Activated CD4-positive, alpha-beta memory T cell treated with anti-CD3 and anti-CD28 coated beads for 36 hours (primary cell): ENCODE measurements around the gene NEK11. TPM values are rescaled to one million over a fixed set of nuclear protein-coding genes. Genes with fewer than 3 reads are reported as not detected.

ENCODE experiments used
- CTCF ChIA-PET: fragments of 350-600 bp; sonication (Branson Sonifier 250); formaldehyde crosslinking; loops from one replicate; lab custom pipeline; 2021; ENCODE audit warnings: antibody characterized with exemption, inconsistent platforms; lab: Charles Lee
- POLR2A ChIA-PET: fragments of 350-600 bp; sonication (Branson Sonifier 250); formaldehyde crosslinking; loops from one replicate; lab custom pipeline; 2021; ENCODE audit warnings: antibody characterized with exemption; lab: Charles Lee
- DNase-seq: peaks from one replicate; pipeline ENCODE4 v3.0.0-alpha.2; 2020
- H3K27ac Mint-ChIP-seq: one replicate; pipeline ENCODE4 v1.8.0; 2021; ENCODE audit warnings: mixed read lengths
- H3K27me3 Mint-ChIP-seq: one replicate; pipeline ENCODE4 v1.8.0; 2021; ENCODE audit warnings: mixed read lengths
- H3K36me3 Mint-ChIP-seq: one replicate; pipeline ENCODE4 v1.8.0; 2021; ENCODE audit warnings: mixed read lengths
- H3K4me1 Mint-ChIP-seq: one replicate; pipeline ENCODE4 v1.8.0; 2021; ENCODE audit warnings: low read depth, mixed read lengths
- H3K4me3 Mint-ChIP-seq: one replicate; pipeline ENCODE4 v1.8.0; 2021; ENCODE audit warnings: mild to moderate bottlenecking, mixed read lengths
- H3K9me3 Mint-ChIP-seq: one replicate; pipeline ENCODE4 v1.8.0; 2021; ENCODE audit warnings: mixed read lengths
- intact Hi-C: fragments of 100-400 bp; cut with micrococcal nuclease; formaldehyde crosslinking; loops from one replicate; pipeline ENCODE4 v1.15.1; 2023
- total RNA-seq, 2 experiments: library from RNA; stranded (reverse); gene quantifications; one replicate each; pipeline ENCODE4 v1.2.3, GENCODE V29; 2021

The NEK11 gene
- total RNA-seq, 2 experiments from 2014 or later: 1.2 to 1.3 TPM

DNA sequence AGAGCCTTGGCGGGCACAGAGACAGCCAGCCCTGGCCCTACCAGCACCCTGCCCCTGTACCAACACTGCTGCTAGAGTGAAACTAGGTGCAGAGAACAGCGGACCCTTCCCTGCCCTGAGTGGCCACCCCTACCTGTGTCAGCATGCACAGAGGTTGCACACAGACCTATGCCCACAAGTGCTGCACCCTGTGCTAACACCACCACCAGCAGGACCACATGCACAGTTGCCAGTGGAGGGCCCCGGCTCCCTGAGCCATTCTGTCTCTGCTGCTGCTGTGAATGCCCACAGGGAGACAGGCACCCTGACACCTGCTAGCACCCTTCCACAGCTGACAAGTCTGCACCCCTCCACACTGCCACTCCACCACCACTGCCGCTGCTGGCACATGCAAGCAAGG is 131.8 kb downstream of the NEK11 start:
- intact Hi-C loops: no loop called here
- no peaks in the 10 kb centered on the region for H3K9me3 Mint-ChIP-seq
- H3K36me3 Mint-ChIP-seq: no peaks in the 10 kb centered on the region
- H3K27me3 Mint-ChIP-seq: no peaks in the 10 kb centered on the region
- ChIA-PET CTCF (no interaction called here), POLR2A (no interaction called here)
- no peak overlapping the region for H3K27ac Mint-ChIP-seq
- H3K4me1 Mint-ChIP-seq: no peaks in the 10 kb centered on the region
- H3K4me3 Mint-ChIP-seq: no peak overlapping the region
- DNase-seq: no peak

DNA sequence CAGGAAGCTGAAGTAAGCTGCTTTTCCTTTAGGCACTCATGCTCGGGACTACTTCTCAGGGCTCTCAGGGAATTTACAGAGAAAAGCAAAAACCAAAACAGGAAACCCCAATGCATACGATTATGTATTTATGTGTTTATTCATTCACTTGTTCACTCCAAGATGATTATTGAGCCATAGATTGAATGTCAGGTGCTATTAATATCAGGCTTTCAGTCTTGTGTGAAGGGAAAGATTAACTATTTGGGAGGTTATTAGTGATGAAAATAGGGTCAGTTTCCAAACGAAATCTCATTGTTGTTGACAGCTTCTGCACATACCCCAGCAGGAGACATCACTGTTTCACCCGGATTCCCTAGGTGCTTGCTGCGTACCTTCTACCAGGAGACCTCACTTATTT is 135.8 kb downstream of the NEK11 start:
- intact Hi-C loops: no loop called here
- no peaks in the 10 kb centered on the region for H3K4me1 Mint-ChIP-seq
- ChIA-PET CTCF (no interaction called here), POLR2A (no interaction called here)
- DNase-seq: no peak
- H3K9me3 Mint-ChIP-seq: no peaks in the 10 kb centered on the region
- no peaks in the 10 kb centered on the region for H3K27me3 Mint-ChIP-seq
- no peak overlapping the region for H3K27ac Mint-ChIP-seq
- no peak overlapping the region for H3K4me3 Mint-ChIP-seq
- no peaks in the 10 kb centered on the region for H3K36me3 Mint-ChIP-seq

- intact Hi-C loops: no loop called here
- POLR2A ChIA-PET: no interaction called here
- H3K36me3 Mint-ChIP-seq: no peaks in the 10 kb centered on the region
Measured at GRCh38 chr3:131167867-131168266, 141.2 kb downstream of the NEK11 start.

DNA sequence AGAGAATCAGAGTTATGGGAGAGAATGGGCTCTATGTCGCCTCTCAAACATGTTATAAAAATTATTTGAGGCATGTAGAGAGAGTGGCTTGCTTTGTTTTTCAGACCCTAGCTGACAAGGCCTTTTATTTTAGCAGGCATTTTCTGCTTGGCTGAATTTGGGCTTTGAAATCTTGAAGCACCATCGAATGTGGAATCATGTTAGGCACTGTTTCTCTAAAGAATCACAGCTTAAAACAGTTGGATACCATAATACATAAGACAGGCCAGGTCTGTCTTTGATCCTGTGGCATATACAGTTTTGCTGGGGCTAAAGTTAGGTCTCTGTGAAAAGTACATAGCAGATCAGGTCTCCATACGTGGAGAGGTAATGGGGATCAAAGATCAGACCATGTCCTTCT is 142.7 kb downstream of the NEK11 start:
- H3K4me1 Mint-ChIP-seq: no peaks in the 10 kb centered on the region
- intact Hi-C loops: no loop called here
- no peaks in the 10 kb centered on the region for H3K9me3 Mint-ChIP-seq
- no peak for DNase-seq
- H3K4me3 Mint-ChIP-seq: no peak overlapping the region
- POLR2A ChIA-PET: no interaction called here
- no peak overlapping the region for H3K27ac Mint-ChIP-seq
- CTCF ChIA-PET: no interaction called here
- no peaks in the 10 kb centered on the region for H3K36me3 Mint-ChIP-seq
- H3K27me3 Mint-ChIP-seq: no peaks in the 10 kb centered on the region

More at GRCh38 chr3:131167867-131168266, 141.2 kb downstream of the NEK11 start:
- CTCF ChIA-PET: no interaction called here
- Mint-ChIP-seq H3K4me1 (no peaks in the 10 kb centered on the region), H3K4me3 (no peak overlapping the region), H3K27me3 (no peaks in the 10 kb centered on the region), H3K9me3 (no peaks in the 10 kb centered on the region), H3K27ac (no peak overlapping the region)
- DNase-seq: no peak

DNA sequence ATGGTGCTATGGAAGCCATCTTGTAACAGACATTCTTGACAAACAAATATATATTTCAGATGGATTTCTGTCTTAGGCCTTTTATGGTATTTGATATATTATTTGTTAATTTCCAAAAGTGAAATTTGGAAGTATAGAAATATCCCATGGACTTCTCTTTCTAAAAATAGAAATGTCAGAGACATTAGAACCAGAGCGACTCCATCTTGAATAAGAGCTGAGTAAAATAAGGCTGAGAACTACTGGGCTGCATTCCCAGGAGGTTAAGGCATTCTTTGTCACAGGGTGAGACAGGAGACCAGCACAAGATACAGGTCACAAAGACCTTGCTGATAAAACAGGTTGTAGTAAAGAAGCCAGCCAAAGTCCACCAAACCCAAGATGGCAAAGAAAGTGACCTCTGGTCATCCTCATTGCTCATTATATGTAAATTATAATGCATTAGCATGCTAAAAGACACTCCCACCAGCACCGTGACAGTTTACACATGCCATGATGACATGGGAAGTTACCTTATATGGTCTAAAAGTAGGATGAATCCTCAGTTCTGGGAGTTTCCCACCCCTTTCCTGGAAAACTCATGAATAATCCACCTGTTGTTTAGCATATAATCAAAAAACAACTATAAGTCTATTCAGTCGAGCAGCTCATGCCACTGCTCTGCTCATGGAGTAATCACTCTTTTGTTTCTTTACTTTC is 146.0 kb downstream of the NEK11 start:
- Mint-ChIP-seq H3K27ac (no peak overlapping the region), H3K36me3 (no peaks in the 10 kb centered on the region), H3K4me3 (no peak overlapping the region), H3K27me3 (no peaks in the 10 kb centered on the region), H3K4me1 (peaks cover 7% of the 10 kb centered on the region), H3K9me3 (no peaks in the 10 kb centered on the region)
- no peak for DNase-seq
- POLR2A ChIA-PET: no interaction called here
- intact Hi-C loops: no loop called here
- CTCF ChIA-PET: no interaction called here

DNA sequence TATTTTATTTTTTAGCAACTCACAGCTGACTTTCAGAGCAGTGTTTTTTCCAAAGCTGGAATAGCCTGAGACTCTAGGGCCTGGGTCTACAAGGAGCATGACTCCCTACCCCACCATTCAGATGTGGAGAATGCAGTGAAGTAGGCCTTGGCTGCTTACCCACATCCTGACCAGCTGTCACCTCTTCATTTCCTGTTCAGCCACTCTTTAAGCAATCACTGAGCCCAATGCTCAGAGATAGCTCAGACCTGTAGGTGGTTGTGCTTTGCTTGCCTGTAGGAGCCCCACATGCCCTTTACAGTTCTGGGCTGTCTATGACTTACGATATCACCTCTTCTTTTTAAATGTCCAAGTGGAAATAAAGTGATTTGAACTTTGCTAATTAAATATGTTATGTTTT is 148.1 kb downstream of the NEK11 start:
- CTCF ChIA-PET: no interaction called here
- Mint-ChIP-seq H3K9me3 (no peaks in the 10 kb centered on the region), H3K36me3 (no peaks in the 10 kb centered on the region), H3K27me3 (no peaks in the 10 kb centered on the region), H3K4me3 (no peak overlapping the region), H3K27ac (no peak overlapping the region), H3K4me1 (peaks cover 7% of the 10 kb centered on the region)
- intact Hi-C loops: no loop called here
- POLR2A ChIA-PET: interaction anchor here (0.6 kb wide), 1 partner anchor 84 kb away, joined by 3 read pairs; no protein-coding TSS in a partner anchor
- DNase-seq: peak; percentile 29

DNA sequence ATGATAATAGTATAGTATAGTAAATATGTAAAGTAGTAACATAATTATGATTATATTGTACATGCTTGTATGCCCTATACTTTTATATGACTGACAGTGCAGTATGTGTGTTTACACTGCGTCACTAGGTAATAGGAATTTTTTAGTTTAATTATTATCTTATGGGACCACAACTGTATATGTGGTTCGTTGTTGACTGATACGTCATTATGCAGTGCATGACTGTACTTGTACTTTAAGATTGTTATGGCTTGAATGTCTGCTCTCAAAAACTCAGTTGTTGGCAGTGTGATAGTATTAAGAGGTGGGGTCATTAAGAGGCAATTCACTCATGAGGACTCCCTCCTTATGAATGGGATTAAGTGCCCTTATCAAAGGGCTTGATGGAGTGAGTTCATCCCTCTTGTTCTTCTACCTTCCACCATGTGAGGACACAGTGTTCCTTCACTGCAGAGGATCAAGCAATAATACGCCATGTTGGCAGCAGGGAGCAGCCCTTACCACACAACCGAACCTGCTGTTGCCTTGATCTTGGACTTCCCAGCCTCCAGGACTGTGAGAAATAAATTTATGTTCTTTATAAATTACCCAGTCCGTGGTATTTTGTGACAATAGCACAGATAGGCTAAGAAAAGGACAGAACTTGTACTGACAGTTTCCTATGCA is 152.2 kb downstream of the NEK11 start:
- POLR2A ChIA-PET: no interaction called here
- Mint-ChIP-seq H3K4me1 (peaks cover 7% of the 10 kb centered on the region), H3K36me3 (peaks cover under 1% of the 10 kb centered on the region), H3K9me3 (peaks cover 7% of the 10 kb centered on the region), H3K4me3 (no peak overlapping the region), H3K27ac (no peak overlapping the region), H3K27me3 (no peaks in the 10 kb centered on the region)
- intact Hi-C loops: no loop called here
- CTCF ChIA-PET: no interaction called here
- no peak for DNase-seq

- no peaks in the 10 kb centered on the region for H3K36me3 Mint-ChIP-seq
- intact Hi-C loops: no loop called here
- no peak overlapping the region for H3K27ac Mint-ChIP-seq
- ChIA-PET POLR2A (no interaction called here), CTCF (no interaction called here)
- H3K4me3 Mint-ChIP-seq: no peak overlapping the region
- peaks cover 2% of the 10 kb centered on the region for H3K9me3 Mint-ChIP-seq
- no peak for DNase-seq
- H3K4me1 Mint-ChIP-seq: no peaks in the 10 kb centered on the region
- no peaks in the 10 kb centered on the region for H3K27me3 Mint-ChIP-seq
Measured at GRCh38 chr3:131192701-131193100, 166.0 kb downstream of the NEK11 start.

DNA sequence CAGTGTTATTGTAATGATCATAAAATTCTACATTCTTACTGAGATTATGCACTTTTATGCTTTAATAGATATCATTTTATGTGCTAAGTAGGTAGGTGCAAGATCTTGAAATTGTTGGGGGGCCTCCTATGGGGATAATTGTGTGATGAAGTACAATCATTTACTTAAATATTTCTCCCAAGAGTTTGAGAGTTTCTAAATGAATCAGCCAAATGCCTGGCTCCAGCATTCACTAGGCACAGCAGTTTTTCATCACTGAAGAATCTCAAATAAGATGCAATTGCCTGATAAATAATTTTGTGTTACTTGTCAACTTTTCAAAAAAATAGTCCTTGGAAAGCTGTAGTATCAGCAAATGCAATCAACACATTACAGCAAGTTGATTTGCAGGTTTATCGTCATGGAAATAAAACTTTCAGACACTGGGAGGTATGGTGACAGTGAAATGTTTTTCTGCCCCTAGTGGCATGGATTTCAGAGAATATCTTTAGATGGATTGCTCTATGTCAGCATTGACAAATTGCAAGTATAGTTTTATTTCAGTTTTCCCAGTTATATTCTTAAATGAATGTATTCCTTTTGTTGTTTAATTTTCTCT is 167.1 kb downstream of the NEK11 start:
- DNase-seq: no peak
- POLR2A ChIA-PET: no interaction called here

DNA sequence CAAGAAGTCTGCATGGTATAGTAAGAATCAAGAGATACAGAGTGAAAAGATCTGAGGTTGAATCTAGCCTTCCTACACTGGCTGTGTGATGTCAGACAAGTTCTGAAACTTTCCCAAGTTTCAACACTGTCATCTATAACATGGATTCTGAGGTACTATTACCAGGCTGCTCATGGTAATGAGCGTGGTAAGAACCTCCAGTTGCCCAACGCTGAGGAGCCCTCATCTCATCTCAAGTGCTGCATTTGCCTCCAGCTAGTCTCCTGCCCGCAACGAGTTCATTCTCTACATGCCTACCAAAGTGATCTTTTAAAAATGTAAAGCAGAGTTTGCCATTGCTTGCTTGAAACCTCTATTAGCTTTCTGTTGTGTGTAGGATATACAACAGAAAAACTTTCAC is 168.1 kb downstream of the NEK11 start:
- Mint-ChIP-seq H3K36me3 (peaks cover 3% of the 10 kb centered on the region), H3K27ac (no peak overlapping the region), H3K4me1 (no peaks in the 10 kb centered on the region), H3K9me3 (peaks cover 5% of the 10 kb centered on the region), H3K4me3 (no peak overlapping the region), H3K27me3 (no peaks in the 10 kb centered on the region)
- POLR2A ChIA-PET: no interaction called here
- DNase-seq: no peak
- CTCF ChIA-PET: no interaction called here
- intact Hi-C loops: no loop called here

More for the DNA sequence above, 167.1 kb downstream of the NEK11 start:
- Mint-ChIP-seq H3K27me3 (no peaks in the 10 kb centered on the region), H3K9me3 (peaks cover 2% of the 10 kb centered on the region), H3K27ac (no peak overlapping the region), H3K36me3 (no peaks in the 10 kb centered on the region), H3K4me1 (no peaks in the 10 kb centered on the region), H3K4me3 (no peak overlapping the region)
- CTCF ChIA-PET: no interaction called here
- intact Hi-C loops: no loop called here

GRCh38 chr3:131200636-131201199 is 174.0 kb downstream of the NEK11 start:
- POLR2A ChIA-PET: no interaction called here
- Mint-ChIP-seq H3K27me3 (no peaks in the 10 kb centered on the region), H3K36me3 (peaks cover 7% of the 10 kb centered on the region), H3K9me3 (peaks cover 24% of the 10 kb centered on the region), H3K4me3 (no peak overlapping the region), H3K27ac (no peak overlapping the region), H3K4me1 (no peaks in the 10 kb centered on the region)
- no peak for DNase-seq
- CTCF ChIA-PET: interaction anchor here (0.6 kb wide), 1 partner anchor 521 kb away, joined by 3 read pairs; no protein-coding TSS in a partner anchor
- intact Hi-C loops: no loop called here

- intact Hi-C loops: no loop called here
- no peak for DNase-seq
- Mint-ChIP-seq H3K36me3 (no peaks in the 10 kb centered on the region), H3K4me3 (no peak overlapping the region), H3K4me1 (no peaks in the 10 kb centered on the region), H3K27me3 (no peaks in the 10 kb centered on the region), H3K9me3 (no peaks in the 10 kb centered on the region), H3K27ac (no peak overlapping the region)
- ChIA-PET CTCF (no interaction called here), POLR2A (no interaction called here)
Measured at GRCh38 chr3:131216330-131216729, 189.7 kb downstream of the NEK11 start.
